Mucosa of descending colon (tissue), 3 donors: ENCODE measurements around the gene NFKB1. TPM values are rescaled to one million over a fixed set of nuclear protein-coding genes. Genes with fewer than 3 reads are reported as not detected.

Experiments used
- ATAC-seq: fragments of 200-7000 bp; cut with Tn5 transposase; one replicate; pipeline ENCODE4 v1.9.1; 2020; ENCODE audit warnings: mild to moderate bottlenecking, moderate library complexity
- DNase-seq, 3 donors: peaks; one replicate each; pipeline ENCODE4 v3.0.0-alpha.2; 2020
- H3K36me3 ChIP-seq: fragments of 200-600 bp; one replicate; pipeline ENCODE4 v1.8.0; 2021; ENCODE audit warnings: low read depth, mild to moderate bottlenecking
- H3K4me1 ChIP-seq: fragments of 200-600 bp; one replicate; pipeline ENCODE4 v1.8.0; 2021; ENCODE audit warnings: low read depth, mild to moderate bottlenecking
- H3K4me3 ChIP-seq: fragments of 200-600 bp; one replicate; pipeline ENCODE4 v1.8.0; 2021; ENCODE audit warnings: mild to moderate bottlenecking
- H3K9me3 ChIP-seq: fragments of 200-600 bp; one replicate; pipeline ENCODE4 v1.8.0; 2021; ENCODE audit warnings: mild to moderate bottlenecking
- CTCF ChIP-seq: fragments of 200-600 bp; IDR thresholded peaks from one replicate; pipeline ENCODE4 v1.8.0; 2022; ENCODE audit warnings: antibody characterized with exemption, mild to moderate bottlenecking
- intact Hi-C, 2 donors: fragments of 100-400 bp; cut with DNase I in 1 of 2; cut with micrococcal nuclease in 1 of 2; formaldehyde crosslinking; loops; one replicate each; pipeline versions ENCODE4 v1.11.0 to v1.11.1; 2022; cut with DNase I, micrococcal nuclease
- total RNA-seq, 3 donors: library from RNA; stranded (reverse); fragmentation: NEBNext Ultra II Directional in 2 of 3; extraction: Animal tissue kit (Norgen Biotek cat#: 25700) in 2 of 3; gene quantifications; one replicate each; pipeline versions ENCODE4 v1.2.1 to v1.2.4, GENCODE V29; 2021 to 2023
- donor health status: DM: no; HTN: no; CAD: no; lungs with moderate emphysema.
- donor health status: DM: no; HTN: no; CAD: no.
- donor health status: DM: no; HTN: yes; CAD: no.

The NFKB1 gene
- total RNA-seq, 3 donors from 2014 or later, result 50.8 to 57.4 (median 53.6) TPM

- intact Hi-C loops, result no loop called here
- Histone ChIP-seq H3K4me3 (no peak overlapping the region), H3K36me3 (peaks cover 7% of the 10 kb centered on the region), H3K9me3 (no peaks in the 10 kb centered on the region), H3K4me1 (no peaks in the 10 kb centered on the region)
- no peak for DNase-seq
- TF ChIP-seq CTCF, result no peak
- no peak for ATAC-seq
These were observed 92.0 kb downstream of the NFKB1 start for GRCh38 chr4:102593147-102593546.

- intact Hi-C loops, result no loop called here
- no peaks in the 10 kb centered on the region for H3K4me1 ChIP-seq
- TF ChIP-seq CTCF, result no peak
- no peaks in the 10 kb centered on the region for H3K9me3 ChIP-seq
- DNase-seq (no peak), ATAC-seq (no peak)
- peaks cover 7% of the 10 kb centered on the region for H3K36me3 ChIP-seq
- H3K4me3 ChIP-seq, result no peak overlapping the region
These were observed 92.8 kb downstream of the NFKB1 start for GRCh38 chr4:102594000-102594399.

GRCh38 chr4:102596532-102596931 is 95.4 kb downstream of the NFKB1 start:
- DNase-seq (no peak), ATAC-seq (no peak)
- Histone ChIP-seq H3K9me3 (no peaks in the 10 kb centered on the region), H3K4me3 (no peak overlapping the region), H3K4me1 (no peaks in the 10 kb centered on the region), H3K36me3 (peaks cover 7% of the 10 kb centered on the region)
- no peak for TF ChIP-seq CTCF
- intact Hi-C loops, result no loop called here

- Histone ChIP-seq H3K36me3 (peaks cover 7% of the 10 kb centered on the region), H3K4me1 (no peaks in the 10 kb centered on the region), H3K9me3 (no peaks in the 10 kb centered on the region), H3K4me3 (no peak overlapping the region)
- intact Hi-C loops, result no loop called here
- DNase-seq, result no peak
- TF ChIP-seq CTCF, result no peak
- ATAC-seq, result peak; percentile 65
These were observed 97.1 kb downstream of the NFKB1 start for GRCh38 chr4:102598086-102598761.

GRCh38 chr4:102598762-102599374 is 97.7 kb downstream of the NFKB1 start:
- intact Hi-C loops, result no loop called here
- no peak for TF ChIP-seq CTCF
- Histone ChIP-seq H3K36me3 (peaks cover 7% of the 10 kb centered on the region), H3K4me3 (no peak overlapping the region), H3K9me3 (no peaks in the 10 kb centered on the region), H3K4me1 (no peaks in the 10 kb centered on the region)
- no peak for DNase-seq
- no peak for ATAC-seq
